ENCODE results near the gene PHF21A. TPM values are rescaled to one million over a fixed set of nuclear protein-coding genes. Genes with fewer than 3 reads are reported as not detected.
A peak's percentile ranks its signal among the peaks of the same experiment; 100 is the strongest.

PHF21A gene
- total RNA-seq, 1 donor from 2014 or later = 35.7 TPM

- H3K9me3 Mint-ChIP-seq = no peaks in the 10 kb centered on the region
- peaks cover 10% of the 10 kb centered on the region for H3K4me1 Mint-ChIP-seq (ENCODE audit: low read depth)
- H3K36me3 Mint-ChIP-seq (ENCODE audit: low read depth) = peaks cover 7% of the 10 kb centered on the region
- no peaks in the 10 kb centered on the region for H3K27me3 Mint-ChIP-seq (ENCODE audit: low read depth)
- intact Hi-C loops (cut with micrococcal nuclease) = no loop called here
- no peak for DNase-seq (ENCODE audit: low spot score)
- no peak overlapping the region for H3K27ac Mint-ChIP-seq
- no peak overlapping the region for H3K4me3 Mint-ChIP-seq (ENCODE audit: low read depth)
These were observed 189.5 kb downstream of the PHF21A start for GRCh38 chr11:45931739-45932138.

GRCh38 chr11:45930951-45931570, 190.2 kb downstream of the PHF21A start:
- DNase-seq (ENCODE audit: low spot score) = no peak
- Mint-ChIP-seq H3K27ac (no peak overlapping the region), H3K4me3 (ENCODE audit: low read depth) (no peak overlapping the region), H3K4me1 (ENCODE audit: low read depth) (peaks cover 10% of the 10 kb centered on the region), H3K9me3 (no peaks in the 10 kb centered on the region), H3K27me3 (ENCODE audit: low read depth) (no peaks in the 10 kb centered on the region), H3K36me3 (ENCODE audit: low read depth) (peaks cover 4% of the 10 kb centered on the region)
- intact Hi-C loops (cut with micrococcal nuclease) = no loop called here

- H3K4me3 Mint-ChIP-seq (ENCODE audit: low read depth) = no peak overlapping the region
- H3K27ac Mint-ChIP-seq = peak overlapping the region; percentile 44
- peaks cover 4% of the 10 kb centered on the region for H3K36me3 Mint-ChIP-seq (ENCODE audit: low read depth)
- peak; percentile 22 for DNase-seq (ENCODE audit: low spot score)
- H3K4me1 Mint-ChIP-seq (ENCODE audit: low read depth) = peaks cover 10% of the 10 kb centered on the region
- no peaks in the 10 kb centered on the region for H3K9me3 Mint-ChIP-seq
- intact Hi-C loops (cut with micrococcal nuclease) = no loop called here
- no peaks in the 10 kb centered on the region for H3K27me3 Mint-ChIP-seq (ENCODE audit: low read depth)
These were observed 191.0 kb downstream of the PHF21A start for GRCh38 chr11:45930031-45930794.

GRCh38 chr11:45929486-45930030, 191.7 kb downstream of the PHF21A start:
- H3K27ac Mint-ChIP-seq = peak overlapping the region; percentile 44
- H3K4me3 Mint-ChIP-seq (ENCODE audit: low read depth) = no peak overlapping the region
- H3K36me3 Mint-ChIP-seq (ENCODE audit: low read depth) = peaks cover 4% of the 10 kb centered on the region
- DNase-seq (ENCODE audit: low spot score) = no peak
- peaks cover 4% of the 10 kb centered on the region for H3K27me3 Mint-ChIP-seq (ENCODE audit: low read depth)
- intact Hi-C loops (cut with micrococcal nuclease) = no loop called here
- H3K4me1 Mint-ChIP-seq (ENCODE audit: low read depth) = peaks cover 10% of the 10 kb centered on the region
- H3K9me3 Mint-ChIP-seq = no peaks in the 10 kb centered on the region

GRCh38 chr11:45928535-45929215, 192.6 kb downstream of the PHF21A start:
- no peak overlapping the region for H3K27ac Mint-ChIP-seq
- H3K27me3 Mint-ChIP-seq (ENCODE audit: low read depth) = peaks cover 11% of the 10 kb centered on the region

GRCh38 chr11:45927684-45928413, 193.4 kb downstream of the PHF21A start:
- H3K36me3 Mint-ChIP-seq (ENCODE audit: low read depth) = no peaks in the 10 kb centered on the region
- peaks cover 14% of the 10 kb centered on the region for H3K4me1 Mint-ChIP-seq (ENCODE audit: low read depth)
- H3K4me3 Mint-ChIP-seq (ENCODE audit: low read depth) = no peak overlapping the region
- intact Hi-C loops (cut with micrococcal nuclease) = no loop called here
- no peak overlapping the region for H3K27ac Mint-ChIP-seq
- H3K9me3 Mint-ChIP-seq = no peaks in the 10 kb centered on the region
- no peak for DNase-seq (ENCODE audit: low spot score)
- peaks cover 16% of the 10 kb centered on the region for H3K27me3 Mint-ChIP-seq (ENCODE audit: low read depth)

More at GRCh38 chr11:45928535-45929215, 192.6 kb downstream of the PHF21A start:
- intact Hi-C loops (cut with micrococcal nuclease) = no loop called here
- Mint-ChIP-seq H3K4me3 (ENCODE audit: low read depth) (no peak overlapping the region), H3K9me3 (no peaks in the 10 kb centered on the region), H3K4me1 (ENCODE audit: low read depth) (peaks cover 11% of the 10 kb centered on the region), H3K36me3 (ENCODE audit: low read depth) (peaks cover under 1% of the 10 kb centered on the region)
- no peak for DNase-seq (ENCODE audit: low spot score)

- no peaks in the 10 kb centered on the region for H3K9me3 Mint-ChIP-seq
- H3K4me3 Mint-ChIP-seq (ENCODE audit: low read depth) = no peak overlapping the region
- peaks cover 14% of the 10 kb centered on the region for H3K4me1 Mint-ChIP-seq (ENCODE audit: low read depth)
- DNase-seq (ENCODE audit: low spot score) = no peak
- H3K27ac Mint-ChIP-seq = no peak overlapping the region
- peaks cover 16% of the 10 kb centered on the region for H3K27me3 Mint-ChIP-seq (ENCODE audit: low read depth)
- intact Hi-C loops (cut with micrococcal nuclease) = no loop called here
- no peaks in the 10 kb centered on the region for H3K36me3 Mint-ChIP-seq (ENCODE audit: low read depth)
These were observed 193.9 kb downstream of the PHF21A start for GRCh38 chr11:45927332-45927683.

- H3K9me3 Mint-ChIP-seq = no peaks in the 10 kb centered on the region
- H3K27me3 Mint-ChIP-seq (ENCODE audit: low read depth) = peaks cover 17% of the 10 kb centered on the region
- intact Hi-C loops (cut with micrococcal nuclease) = no loop called here
- H3K4me1 Mint-ChIP-seq (ENCODE audit: low read depth) = peaks cover 14% of the 10 kb centered on the region
- DNase-seq (ENCODE audit: low spot score) = no peak
- H3K36me3 Mint-ChIP-seq (ENCODE audit: low read depth) = no peaks in the 10 kb centered on the region
- H3K27ac Mint-ChIP-seq = no peak overlapping the region
- H3K4me3 Mint-ChIP-seq (ENCODE audit: low read depth) = no peak overlapping the region
These were observed 194.5 kb downstream of the PHF21A start for GRCh38 chr11:45926536-45927331.

- intact Hi-C loops (cut with micrococcal nuclease) = no loop called here
- no peaks in the 10 kb centered on the region for H3K9me3 Mint-ChIP-seq
- no peaks in the 10 kb centered on the region for H3K36me3 Mint-ChIP-seq (ENCODE audit: low read depth)
- DNase-seq (ENCODE audit: low spot score) = no peak
- H3K27me3 Mint-ChIP-seq (ENCODE audit: low read depth) = peaks cover 23% of the 10 kb centered on the region
- no peak overlapping the region for H3K27ac Mint-ChIP-seq
- no peak overlapping the region for H3K4me3 Mint-ChIP-seq (ENCODE audit: low read depth)
- H3K4me1 Mint-ChIP-seq (ENCODE audit: low read depth) = peaks cover 17% of the 10 kb centered on the region
These were observed 195.3 kb downstream of the PHF21A start for GRCh38 chr11:45926001-45926401.

GRCh38 chr11:45925550-45925949, 195.7 kb downstream of the PHF21A start:
- no peak overlapping the region for H3K4me3 Mint-ChIP-seq (ENCODE audit: low read depth)
- intact Hi-C loops (cut with micrococcal nuclease) = no loop called here
- no peak overlapping the region for H3K27ac Mint-ChIP-seq
- peaks cover 23% of the 10 kb centered on the region for H3K27me3 Mint-ChIP-seq (ENCODE audit: low read depth)
- H3K9me3 Mint-ChIP-seq = no peaks in the 10 kb centered on the region
- peaks cover 16% of the 10 kb centered on the region for H3K4me1 Mint-ChIP-seq (ENCODE audit: low read depth)
- no peak for DNase-seq (ENCODE audit: low spot score)
- H3K36me3 Mint-ChIP-seq (ENCODE audit: low read depth) = no peaks in the 10 kb centered on the region

GRCh38 chr11:45924927-45925326, 196.3 kb downstream of the PHF21A start:
- Mint-ChIP-seq H3K36me3 (ENCODE audit: low read depth) (no peaks in the 10 kb centered on the region), H3K27ac (no peak overlapping the region), H3K4me3 (ENCODE audit: low read depth) (no peak overlapping the region), H3K4me1 (ENCODE audit: low read depth) (peaks cover 10% of the 10 kb centered on the region), H3K9me3 (no peaks in the 10 kb centered on the region), H3K27me3 (ENCODE audit: low read depth) (peaks cover 23% of the 10 kb centered on the region)
- no peak for DNase-seq (ENCODE audit: low spot score)
- intact Hi-C loops (cut with micrococcal nuclease) = no loop called here
